Thyroid gland (tissue), 4 donors: ENCODE results near the gene S100A6.

Experiments used
- CTCF ChIP-seq, 6 experiments: fragments of 200-600 bp in 3 of 6; fragments of 450-650 bp in 3 of 6; sonication (generic) in 3 of 6; IDR thresholded peaks; one replicate each; pipeline ENCODE4 v1.5.1; 2016 to 2019; ENCODE audit warnings: antibody characterized with exemption in 6 of 6, mild to moderate bottlenecking in 2 of 6, inconsistent platforms in 1 of 6, moderate library complexity in 1 of 6
- POLR2A ChIP-seq, 2 donors: fragments of 450-650 bp; IDR thresholded peaks; one replicate each; pipeline ENCODE4 v1.6.1; 2017; ENCODE audit warnings: antibody characterized with exemption in 2 of 2, mild to moderate bottlenecking in 2 of 2, moderate library complexity in 1 of 2

DNA sequence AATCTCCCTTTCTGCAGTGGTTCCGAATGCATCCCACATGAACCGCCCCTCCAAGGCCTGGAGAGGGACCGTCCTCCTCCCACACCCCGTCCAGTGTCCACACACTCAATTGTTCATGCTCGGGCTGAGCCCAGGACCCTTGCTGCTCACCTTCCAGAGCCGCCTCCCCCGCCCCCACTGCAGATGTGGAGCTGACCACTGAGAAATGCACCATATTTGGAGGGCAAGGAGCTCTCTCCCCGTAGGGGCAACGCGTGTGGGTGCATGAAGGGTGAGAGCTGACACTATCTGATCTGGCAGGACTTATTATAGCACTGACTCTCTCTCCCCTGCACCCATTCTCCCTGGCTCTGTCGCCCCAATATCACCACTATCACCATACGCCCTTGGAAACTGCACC, 17.3 kb upstream of the S100A6 start:
- no peak for TF ChIP-seq CTCF (IDR thresholded peaks at IDR 0.05)
- TF ChIP-seq POLR2A (IDR thresholded peaks at IDR 0.05), result no peak
